Suprapubic skin (tissue), 3 donors: Measurements from ENCODE around the gene CTSE.

Experiments
- CTCF ChIP-seq, 2 donors: fragments of 200-600 bp in 1 of 2; fragments of 450-650 bp in 1 of 2; sonication (generic) in 1 of 2; IDR thresholded peaks; one replicate each; pipeline ENCODE4 v1.5.1; 2016 to 2019; ENCODE audit warnings: antibody characterized with exemption in 2 of 2, mild to moderate bottlenecking in 1 of 2, moderate library complexity in 1 of 2
- POLR2A ChIP-seq, 2 donors: fragments of 450-650 bp; IDR thresholded peaks; one replicate each; pipeline ENCODE4 v1.6.1; 2017; ENCODE audit warnings: antibody characterized with exemption in 2 of 2, mild to moderate bottlenecking in 2 of 2, moderate library complexity in 2 of 2

DNA sequence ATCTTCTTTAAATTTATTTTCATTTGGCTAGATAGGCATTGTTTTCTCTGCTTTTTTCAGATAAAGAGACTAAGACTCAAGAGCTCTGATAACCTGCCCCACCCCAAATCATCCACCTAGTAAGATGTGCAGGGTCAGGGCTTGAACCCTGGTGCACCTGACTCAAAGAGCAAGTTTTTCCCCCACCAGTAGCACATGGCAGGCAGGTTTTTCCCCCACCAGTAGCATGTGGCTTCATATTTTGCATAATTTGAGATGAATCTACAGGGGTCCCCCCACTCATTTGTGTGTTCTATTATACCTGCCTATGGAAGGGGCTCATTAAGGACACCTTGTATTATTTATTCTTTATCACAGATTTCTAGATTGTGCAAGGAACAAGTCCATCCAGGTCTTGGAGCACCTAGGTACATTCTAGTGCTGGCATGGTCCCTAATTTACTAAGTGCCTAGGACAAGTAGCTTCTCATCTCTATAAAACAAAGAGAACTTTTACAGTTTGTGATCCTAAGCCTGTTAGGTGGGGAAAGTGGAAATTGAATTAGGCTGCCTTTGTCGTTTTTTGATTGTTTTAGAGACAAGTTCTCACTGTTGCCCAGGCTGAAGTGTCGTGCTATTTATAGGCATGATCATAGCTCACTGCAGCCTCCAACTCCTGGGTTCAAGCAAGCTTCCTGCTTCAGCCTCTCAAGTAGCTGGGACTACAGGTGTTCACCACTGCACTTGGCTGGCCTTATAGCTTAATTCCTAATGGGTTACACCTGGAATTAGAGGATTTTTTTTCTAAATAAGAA lies 13.2 kb upstream of the CTSE start:
- TF ChIP-seq CTCF (IDR thresholded peaks at IDR 0.05) (no peak), POLR2A (IDR thresholded peaks at IDR 0.05) (no peak)
